K562 (cell line): ENCODE results near the gene RUNX1. TPM values are rescaled to one million over a fixed set of nuclear protein-coding genes. Genes with fewer than 3 reads are reported as not detected.
A peak's percentile ranks its signal among the peaks of the same experiment; 100 is the strongest.

Source experiments
- AFF4 ChIP-seq: sonication (generic); formaldehyde crosslinking; IDR thresholded peaks from 2 replicates; pipeline ENCODE4 v1.8.0; 2023; ENCODE audit warnings: mild to moderate bottlenecking, missing genetic modification reagents
- ATF3 ChIP-seq, 2 experiments: fragments of 450-650 bp in 1 of 2; sonication (generic) in 1 of 2; formaldehyde crosslinking in 1 of 2; IDR thresholded peaks in 1 of 2; conservative IDR thresholded peaks in 1 of 2; 2 replicates each; pipeline versions ENCODE4 v1.6.1 to v1.8.1; 2016 to 2023; ENCODE audit warnings: mild to moderate bottlenecking in 2 of 2, moderate library complexity in 2 of 2, inconsistent platforms in 1 of 2, missing genetic modification reagents in 1 of 2
- BCOR ChIP-seq: fragments of 450-650 bp; IDR thresholded peaks from 2 replicates; pipeline ENCODE4 v1.6.1; 2016
- BHLHE40 ChIP-seq: IDR thresholded peaks from 2 replicates; pipeline ENCODE4 v1.6.1; 2011; ENCODE audit warnings: low read length, improper control_type of control experiment
- NCOA4 ChIP-seq: fragments of 450-650 bp; IDR thresholded peaks from 2 replicates; pipeline ENCODE4 v1.6.1; 2018; ENCODE audit warnings: mild to moderate bottlenecking; ENCODE audit not compliant: partially characterized antibody
- NFXL1 ChIP-seq: fragments of 450-650 bp; formaldehyde crosslinking; IDR thresholded peaks from 2 replicates; pipeline ENCODE4 v1.4.0; 2021; ENCODE audit warnings: mild to moderate bottlenecking
- POLR2B ChIP-seq: fragments of 450-650 bp; IDR thresholded peaks from 2 replicates; pipeline ENCODE4 v1.6.1; 2018; ENCODE audit warnings: low read depth; ENCODE audit not compliant: partially characterized antibody
- SIX5 ChIP-seq, 2 experiments: IDR thresholded peaks; 2 replicates each; pipeline ENCODE4 v1.6.1; 2011; ENCODE audit warnings: low read length in 2 of 2, borderline replicate concordance in 1 of 2, low read depth in 1 of 2, mild to moderate bottlenecking in 1 of 2, moderate library complexity in 1 of 2; ENCODE audit not compliant: insufficient read depth in 1 of 2
- SP2 ChIP-seq: IDR thresholded peaks from 2 replicates; pipeline ENCODE4 v1.6.1; 2011; ENCODE audit warnings: mild to moderate bottlenecking, low read depth, low read length, moderate library complexity; ENCODE audit not compliant: poor library complexity, severe bottlenecking; ENCODE audit errors: extremely low read depth
- SRSF9 ChIP-seq: fragments of 200-400 bp; formaldehyde crosslinking; IDR thresholded peaks from 2 replicates; pipeline ENCODE4 v1.6.1; 2017; ENCODE audit warnings: low read depth, low read length, borderline replicate concordance
- TEAD4 ChIP-seq, 2 experiments: sonication (generic) in 1 of 2; formaldehyde crosslinking in 1 of 2; IDR thresholded peaks; 2 replicates each; pipeline versions ENCODE4 v1.6.1 to v1.8.0; 2012 to 2022; ENCODE audit warnings: borderline replicate concordance in 1 of 2, inconsistent platforms in 1 of 2, low read length in 1 of 2, mild to moderate bottlenecking in 1 of 2, missing genetic modification reagents in 1 of 2
- U2AF2 ChIP-seq: fragments of 200-400 bp; formaldehyde crosslinking; optimal IDR thresholded peaks from 2 replicates; pipeline ENCODE3; 2017; ENCODE audit warnings: low read depth, mild to moderate bottlenecking, low read length
- YY1 ChIP-seq, 3 experiments: IDR thresholded peaks; 2 replicates each; pipeline ENCODE4 v1.6.1; 2011; ENCODE audit warnings: low read length in 2 of 3, mild to moderate bottlenecking in 2 of 3, moderate library complexity in 2 of 3, borderline replicate concordance in 1 of 3, control low read depth in 1 of 3, low read depth in 1 of 3; ENCODE audit not compliant: insufficient read depth in 3 of 3, insufficient replicate concordance in 2 of 3, control insufficient read depth in 1 of 3, insufficient read length in 1 of 3; ENCODE audit errors: extremely low read depth in 1 of 3
- ZFP36 ChIP-seq: fragments of 150-350 bp; IDR thresholded peaks from 2 replicates; pipeline ENCODE4 v1.6.1; 2018; ENCODE audit warnings: low read length, low read depth; ENCODE audit not compliant: partially characterized antibody
- ZNF174 ChIP-seq: fragments of 250-450 bp; sonication (Bioruptor Pico); IDR thresholded peaks from 2 replicates; pipeline ENCODE4 v1.4.0; 2020; ENCODE audit warnings: mild to moderate bottlenecking
- ZNF239 ChIP-seq: fragments of 250-450 bp; sonication (Bioruptor Pico); IDR thresholded peaks from 2 replicates; pipeline ENCODE4 v1.4.0; 2020; ENCODE audit warnings: mild to moderate bottlenecking
- ZNF3 ChIP-seq: fragments of 250-450 bp; sonication (Bioruptor Pico); IDR thresholded peaks from 2 replicates; pipeline ENCODE4 v1.5.0; 2021; ENCODE audit warnings: mild to moderate bottlenecking, moderate library complexity
- ZNF512 ChIP-seq: IDR thresholded peaks from 2 replicates; pipeline ENCODE4 v1.6.1; 2016; ENCODE audit warnings: missing genetic modification characterization, missing compliant biosample characterization
- polyA plus RNA-seq, 8 experiments: library from polyadenylated mRNA; depleted of rRNA in 4 of 8; stranded (reverse) in 5 of 8; unstranded in 3 of 8; fragments of >200 nt; fragmentation: Nextera tagmentation in 2 of 8; fragmentation: Illumina TruSeq in 1 of 8; extraction: Ambion mirVana in 2 of 8; extraction: Trizol in 1 of 8; gene quantifications; 2 replicates each; pipeline versions ENCODE4 v1.2.1 to v1.2.3, GENCODE V29; 2011 to 2014; ENCODE audit warnings: inconsistent platforms in 1 of 8, missing spikeins in 1 of 8
- total RNA-seq, 7 experiments: library from RNA; depleted of rRNA in 6 of 7; stranded (reverse); fragments of >200 nt in 6 of 7; fragmentation: Illumina TruSeq in 2 of 7; extraction: Trizol in 2 of 7; gene quantifications; 2 replicates each; pipeline versions ENCODE4 v1.2.1 to v1.2.3, GENCODE V29; 2011 to 2021; ENCODE audit warnings: low replicate concordance in 1 of 7

RUNX1 gene
- total and polyA plus RNA-seq, 9 of the 15 experiments (the other 6 are each of a cell fraction or from before 2014, with no cell fraction given): 2.2 to 68.6 (median 17.8) TPM

DNA sequence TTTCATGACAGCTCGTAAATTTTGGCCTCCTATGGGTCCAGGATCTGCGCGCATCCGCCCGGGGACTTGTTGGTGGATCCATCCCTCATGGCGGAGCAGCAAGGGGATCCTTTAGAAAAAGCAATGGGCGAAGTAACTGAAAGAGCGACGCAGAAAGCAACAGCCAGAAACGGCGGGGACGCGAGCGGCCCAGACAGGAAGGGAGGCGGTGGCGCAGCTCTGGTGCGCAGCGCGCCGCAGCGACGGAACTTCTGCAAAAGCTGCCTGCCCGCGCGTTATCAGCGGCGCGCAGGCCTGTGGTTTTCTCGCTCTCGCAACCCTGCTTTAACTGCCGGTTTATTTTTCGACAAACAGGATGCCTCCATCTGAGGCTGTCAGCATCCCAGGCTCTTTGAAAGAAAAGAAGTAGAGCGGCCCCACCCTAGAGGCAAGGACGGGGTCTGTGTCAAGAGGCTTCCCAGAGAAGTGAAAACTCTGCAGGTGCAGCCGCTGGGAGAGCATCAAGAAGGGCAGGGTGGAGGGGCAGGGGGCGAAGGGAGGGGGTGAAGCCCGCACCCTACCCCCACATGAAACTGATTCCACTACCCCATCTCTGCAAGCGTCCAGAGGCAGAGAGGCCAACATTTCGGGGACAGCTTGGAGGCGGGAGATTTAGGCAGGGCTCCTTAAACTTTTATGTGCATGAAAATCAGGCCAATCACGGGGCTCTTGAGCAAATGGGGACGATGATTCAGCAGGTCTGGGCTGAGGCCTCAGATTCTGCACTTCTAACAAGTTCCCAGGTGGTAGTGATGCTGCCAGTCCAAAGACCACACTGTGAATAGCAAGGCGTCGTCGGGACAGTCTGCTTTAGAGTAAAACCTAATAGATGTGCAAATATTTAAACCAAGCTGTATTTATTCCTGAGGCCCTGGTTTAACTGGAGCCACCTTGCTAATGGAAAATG is 22.2 kb downstream of the RUNX1 start (continued):
- TF ChIP-seq BHLHE40 (peak; percentile 76), TEAD4 (IDR thresholded peaks at IDR 0.05; ENCODE audit: low read length) (peak; percentile 95), TEAD4 (CRISPR knock-in tag; IDR thresholded peaks at IDR 0.05; ENCODE audit: borderline replicate concordance) (no peak), SRSF9 (no peak), ZNF512 (tag) (no peak), AFF4 (CRISPR knock-in tag) (no peak; the same call in 1 of the 2 replicates), NFXL1 (CRISPR knock-in tag) (no peak), U2AF2 (no peak), ATF3 (IDR thresholded peaks at IDR 0.05) (no peak), ATF3 (CRISPR knock-in tag; conservative IDR thresholded peaks at IDR 0.05) (peak; percentile 76), SP2 (no peak), ZNF239 (CRISPR knock-in tag) (peak; percentile 47; the same call in 1 of the 2 replicates), SIX5 (IDR thresholded peaks at IDR 0.05; ENCODE audit: borderline replicate concordance in 1 of 2, insufficient read depth in 1 of 2, low read depth in 1 of 2, low read length in 2 of 2) (no peak), ZFP36 (peak; percentile 60), ZNF3 (no peak), POLR2B (peak; percentile 72), ZNF174 (CRISPR knock-in tag) (no peak), YY1 (IDR thresholded peaks at IDR 0.05; ENCODE audit: borderline replicate concordance in 1 of 3, control insufficient read depth in 1 of 3, extremely low read depth in 1 of 3, insufficient read depth in 3 of 3, insufficient read length in 1 of 3, insufficient replicate concordance in 2 of 3, low read depth in 1 of 3, low read length in 2 of 3) (peak in 2 of 3 experiments; percentile 67 to 76), NCOA4 (no peak), BCOR (peak; percentile 93)
